Cardiac fibroblast (primary cell): ENCODE data around the gene CDK2.

Source experiments
- DNase-seq, 2 donors: peaks; one replicate each; pipeline versions ENCODE4 v3.0.0 to v3.0.0-alpha.2; 2010; ENCODE audit warnings: low read depth in 2 of 2
- H3K4me3 ChIP-seq, 2 donors: replicated peaks in 1 of 2; 1 replicate in 1 of 2; 2 replicates in 1 of 2; pipeline ENCODE4 v1.5.1; 2011; ENCODE audit warnings: low read depth in 2 of 2, low read length in 2 of 2, mild to moderate bottlenecking in 2 of 2, moderate library complexity in 1 of 2
- TF ChIP-seq, protein P1 (sequence below): IDR thresholded peaks from one replicate; pipeline ENCODE4 v1.5.1; 2011; ENCODE audit warnings: low read depth, mild to moderate bottlenecking, low read length, inconsistent platforms

Gene CDK2

DNA sequence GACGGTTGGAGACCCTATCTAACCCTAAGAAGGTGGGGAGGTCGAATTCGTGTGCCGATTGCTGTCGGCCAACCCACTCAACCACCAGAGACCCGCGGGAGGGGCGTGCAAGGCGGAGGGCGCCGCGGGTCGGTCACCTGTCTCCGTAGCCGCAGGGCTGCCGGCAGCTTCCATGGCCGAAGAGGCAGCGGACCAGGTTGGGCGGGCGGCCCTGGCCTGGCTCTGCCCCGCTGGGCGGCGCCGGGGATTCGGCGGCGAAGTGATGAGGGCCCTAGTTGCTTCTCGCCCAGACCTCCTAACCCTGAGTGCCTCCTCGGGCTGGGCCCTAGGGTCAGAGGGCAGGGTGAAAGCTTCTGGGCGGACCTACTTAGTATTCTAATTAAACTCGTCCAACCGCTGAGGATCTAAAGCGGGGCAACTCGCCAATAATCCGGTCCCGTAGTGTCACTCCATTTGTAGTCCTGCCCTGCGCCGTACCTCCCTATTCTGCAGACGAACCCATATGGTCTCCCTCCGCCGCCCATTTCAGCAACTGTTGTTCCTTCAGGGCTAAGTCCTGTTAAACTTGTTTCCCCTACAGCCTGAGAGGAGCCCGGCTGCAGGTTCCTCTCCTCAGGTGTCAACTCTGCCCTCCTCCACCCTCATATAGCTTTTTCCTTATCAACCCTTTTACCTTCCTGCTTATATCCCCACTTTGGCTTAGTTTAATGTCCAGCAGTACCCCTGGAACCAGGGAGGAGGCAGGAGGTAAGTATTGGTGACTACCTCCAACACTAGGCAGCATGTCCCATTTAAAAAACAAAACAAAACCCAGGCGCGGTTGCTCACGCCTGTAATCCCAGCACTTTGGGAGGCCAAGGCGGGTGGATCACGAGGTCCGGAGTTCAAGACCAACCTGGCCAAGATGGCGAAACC, 38.8 kb upstream of the CDK2 start, which contains the start of gene PYM1:
PYM1 (minus strand) TSS at position 307 of the 915 bp plus-strand sequence; CDS start at position 174, 133 bp downstream.
- TF ChIP-seq, protein P1, sequence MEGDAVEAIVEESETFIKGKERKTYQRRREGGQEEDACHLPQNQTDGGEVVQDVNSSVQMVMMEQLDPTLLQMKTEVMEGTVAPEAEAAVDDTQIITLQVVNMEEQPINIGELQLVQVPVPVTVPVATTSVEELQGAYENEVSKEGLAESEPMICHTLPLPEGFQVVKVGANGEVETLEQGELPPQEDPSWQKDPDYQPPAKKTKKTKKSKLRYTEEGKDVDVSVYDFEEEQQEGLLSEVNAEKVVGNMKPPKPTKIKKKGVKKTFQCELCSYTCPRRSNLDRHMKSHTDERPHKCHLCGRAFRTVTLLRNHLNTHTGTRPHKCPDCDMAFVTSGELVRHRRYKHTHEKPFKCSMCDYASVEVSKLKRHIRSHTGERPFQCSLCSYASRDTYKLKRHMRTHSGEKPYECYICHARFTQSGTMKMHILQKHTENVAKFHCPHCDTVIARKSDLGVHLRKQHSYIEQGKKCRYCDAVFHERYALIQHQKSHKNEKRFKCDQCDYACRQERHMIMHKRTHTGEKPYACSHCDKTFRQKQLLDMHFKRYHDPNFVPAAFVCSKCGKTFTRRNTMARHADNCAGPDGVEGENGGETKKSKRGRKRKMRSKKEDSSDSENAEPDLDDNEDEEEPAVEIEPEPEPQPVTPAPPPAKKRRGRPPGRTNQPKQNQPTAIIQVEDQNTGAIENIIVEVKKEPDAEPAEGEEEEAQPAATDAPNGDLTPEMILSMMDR = no peak
- peak within 1 kb of the TSS; percentile 89 to 93 for H3K4me3 ChIP-seq

DNA sequence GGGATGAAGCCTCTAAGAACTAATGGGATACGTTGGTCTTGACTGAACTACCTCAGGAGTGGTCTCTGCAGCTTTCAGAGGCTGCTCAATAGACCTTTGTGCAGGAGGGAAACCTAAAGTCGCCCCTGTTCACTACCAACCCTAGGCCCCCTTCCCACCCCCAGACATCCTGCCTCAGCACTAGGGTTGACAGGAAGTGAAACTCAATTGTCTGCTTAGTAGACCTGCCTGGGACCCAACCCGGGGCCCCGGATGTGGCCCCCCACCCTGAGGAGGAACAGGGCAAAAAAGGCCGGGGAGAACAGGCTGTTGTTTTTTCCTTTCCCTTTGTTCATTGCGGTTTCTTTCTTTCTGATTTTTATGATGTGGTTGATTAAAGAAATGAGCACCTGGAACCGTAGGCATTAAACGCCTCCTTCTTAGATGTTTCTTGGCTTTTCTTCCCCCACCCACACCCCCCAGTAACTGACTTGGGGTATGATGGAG, 37.3 kb upstream of the CDK2 start:
- no peak for DNase-seq
- TF ChIP-seq, protein P1 = no peak
- H3K4me3 ChIP-seq = no peak overlapping the region

More for the DNA sequence above, 38.8 kb upstream of the CDK2 start, which contains the start of gene PYM1:
- DNase-seq = peak; percentile 79 to 81

DNA sequence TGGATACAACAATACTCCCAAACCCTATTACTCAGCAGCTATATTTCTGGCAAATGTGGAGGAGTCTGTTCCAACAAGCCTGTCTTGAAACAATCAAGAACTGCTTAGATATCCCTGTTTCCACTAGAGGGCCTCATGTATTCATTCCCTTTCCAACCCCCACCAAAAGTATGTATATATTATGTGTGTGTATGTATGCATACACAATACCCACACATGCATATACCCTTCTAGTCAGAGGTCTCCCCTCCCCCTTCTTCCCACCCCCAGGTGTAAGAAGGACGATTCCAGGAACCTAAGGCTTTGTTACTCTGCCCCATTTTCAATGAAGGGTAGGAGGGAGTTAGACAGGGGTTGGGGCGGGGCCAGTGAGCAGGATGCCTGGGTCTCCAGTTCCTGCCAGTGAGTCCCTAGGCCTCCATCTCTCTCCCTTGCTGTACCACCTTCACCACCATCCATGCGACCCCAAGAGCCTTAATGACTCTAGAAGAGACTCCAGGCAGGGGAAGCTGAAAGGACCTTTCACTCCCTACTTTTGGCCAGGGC, 35.8 kb upstream of the CDK2 start, which contains the start of gene DGKA:
DGKA (plus strand) TSS at position 392 of the 546 bp plus-strand sequence. CDS start 5,342 bp downstream, outside the sequence.
- DNase-seq = peak; percentile 85 to 87
- H3K4me3 ChIP-seq = peak within 1 kb of the TSS; percentile 78 to 83
- TF ChIP-seq, protein P1 = peak; percentile 63

DNA sequence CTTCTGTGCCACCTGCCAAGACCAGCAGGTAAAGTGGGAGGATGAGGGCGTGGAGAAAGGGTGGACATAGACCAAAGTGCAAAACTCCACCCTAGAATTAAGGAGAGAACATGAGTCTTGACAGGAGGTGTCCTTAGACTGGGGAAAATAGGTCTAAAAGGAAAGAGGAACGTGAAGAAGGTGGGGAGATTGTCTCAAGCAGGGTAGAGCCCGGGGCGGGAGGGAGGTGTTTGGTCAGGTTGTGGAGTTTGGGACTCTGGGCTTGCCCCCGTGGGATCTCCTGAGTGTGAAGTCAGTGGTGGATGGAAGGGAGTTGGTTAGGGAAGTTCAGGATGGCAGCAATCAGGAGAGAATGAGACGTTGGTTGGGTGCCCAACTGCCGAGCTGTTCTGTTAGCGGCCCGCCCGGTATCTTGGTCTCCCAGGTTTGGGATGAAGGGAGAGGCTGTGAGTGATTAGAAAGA, 35.3 kb upstream of the CDK2 start:
- TF ChIP-seq, protein P1 = no peak
- DNase-seq = no peak
- peak overlapping the region; percentile 51 to 78 for H3K4me3 ChIP-seq

DNA sequence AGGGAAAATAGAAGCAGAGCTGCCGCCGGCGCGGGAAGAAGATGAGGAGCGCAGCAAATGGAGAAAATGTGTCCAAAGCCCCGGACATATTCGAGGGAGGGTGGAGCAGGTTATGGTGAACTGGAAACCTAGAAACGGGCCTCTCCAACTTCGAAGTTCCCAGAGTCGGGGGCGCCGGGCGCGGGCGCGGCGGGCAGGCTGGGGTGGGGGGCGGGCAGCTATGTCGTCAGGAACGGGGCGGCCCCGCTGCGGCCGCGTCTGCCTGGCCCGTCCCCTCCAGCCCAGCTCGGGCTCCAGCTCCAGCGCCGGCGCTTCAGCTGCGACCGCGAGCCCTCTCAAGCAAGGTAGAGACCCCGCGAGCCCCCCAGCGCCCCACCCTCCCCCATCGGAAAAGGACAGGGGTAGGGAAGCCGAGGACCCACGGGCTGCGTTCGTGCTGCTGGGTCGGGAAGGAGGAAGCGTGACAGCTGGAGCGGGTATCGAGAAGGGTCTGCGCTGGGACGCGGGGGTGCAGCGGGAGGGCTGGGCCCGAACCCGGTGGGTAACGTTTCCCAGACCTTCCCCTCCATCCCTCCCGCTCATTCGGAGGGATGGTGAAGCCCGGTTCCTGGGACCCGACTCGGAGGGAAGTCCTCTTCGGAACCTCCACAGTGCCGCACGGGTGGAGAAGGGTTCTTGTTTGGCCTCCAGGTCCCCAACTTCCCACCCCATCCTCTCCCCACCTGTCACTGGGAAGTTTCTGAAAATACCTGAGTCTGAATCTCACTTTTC, 34.7 kb upstream of the CDK2 start:
- DNase-seq = peak; percentile 31 to 60

More for the DNA sequence above, 34.7 kb upstream of the CDK2 start:
- H3K4me3 ChIP-seq = peak overlapping the region; percentile 78 to 83
- TF ChIP-seq, protein P1 = no peak
